Ishikawa (cell line): Measurements from ENCODE around the gene CFAP46.

Source experiments
- CREB1 ChIP-seq: IDR thresholded peaks from 2 replicates; pipeline ENCODE4 v1.6.1; 2012; ENCODE audit warnings: low read depth
- MAX ChIP-seq: IDR thresholded peaks from 2 replicates; pipeline ENCODE4 v1.6.1; 2012
- NFIC ChIP-seq: IDR thresholded peaks from 2 replicates; pipeline ENCODE4 v1.6.1; 2012
- RAD21 ChIP-seq: IDR thresholded peaks from 2 replicates; pipeline ENCODE4 v1.6.1; 2012; ENCODE audit warnings: low read depth
- REST ChIP-seq: IDR thresholded peaks from 2 replicates; pipeline ENCODE4 v1.6.1; 2012; ENCODE audit warnings: low read depth, mild to moderate bottlenecking
- TAF1 ChIP-seq: IDR thresholded peaks from 2 replicates; pipeline ENCODE4 v1.6.1; 2012; ENCODE audit warnings: low read depth, mild to moderate bottlenecking
- TEAD4 ChIP-seq: IDR thresholded peaks from 2 replicates; pipeline ENCODE4 v1.6.1; 2012

- TF ChIP-seq NFIC (no peak), REST (no peak), CREB1 (no peak), RAD21 (no peak), TEAD4 (no peak), TAF1 (no peak), MAX (no peak)
Measured at GRCh38 chr10:132970641-132971438, 28.5 kb upstream of the CFAP46 start.
